Lower leg skin (tissue), 4 donors: Measurements from ENCODE around the gene FNIP2. TPM values are rescaled to one million over a fixed set of nuclear protein-coding genes. Genes with fewer than 3 reads are reported as not detected.
"Not testable (repeated sequence)": the region's sequence is repeated elsewhere in the genome, so short reads cannot be mapped to it uniquely, and the experiment has no call there.

Experiments used
- DNase-seq, 2 donors: peaks; one replicate each; pipeline ENCODE4 v3.0.0-alpha.2; 2019; ENCODE audit warnings: low spot score in 2 of 2
- H3K4me3 ChIP-seq: fragments of 200-600 bp; sonication (generic); 2 replicates; pipeline ENCODE4 v1.5.1; 2017; ENCODE audit warnings: mild to moderate bottlenecking, low read depth; ENCODE audit not compliant: poor library complexity, severe bottlenecking
- CTCF ChIP-seq, 3 donors: fragments of 450-650 bp; IDR thresholded peaks; one replicate each; pipeline ENCODE4 v1.5.1; 2016; ENCODE audit warnings: antibody characterized with exemption in 3 of 3, mild to moderate bottlenecking in 3 of 3, moderate library complexity in 2 of 3
- POLR2A ChIP-seq, 2 donors: fragments of 450-650 bp; IDR thresholded peaks; one replicate each; pipeline ENCODE4 v1.6.1; 2016 to 2017; ENCODE audit warnings: antibody characterized with exemption in 2 of 2, mild to moderate bottlenecking in 1 of 2, moderate library complexity in 1 of 2
- WGBS, 2 donors: methylation state at CpG; one replicate each; pipeline ENCODE4 v1.1.5; 2018; 5-methylcytosine and 5-hydroxymethylcytosine counted together
- intact Hi-C: fragments of 100-400 bp; cut with DNase I; formaldehyde crosslinking; loops from one replicate; pipeline ENCODE4 v1.15.0; 2023; ENCODE audit warnings: low total_unique reads
- total RNA-seq, 4 donors: library from RNA; depleted of rRNA; stranded (reverse); fragments of >200 nt; gene quantifications; one replicate each; pipeline ENCODE4 v1.1.0, GENCODE V29; 2016

FNIP2 gene
- total RNA-seq, 4 donors from 2014 or later: 20.5 to 47.5 (median 38.8) TPM

GRCh38 chr4:158787709-158788475 is 19.1 kb downstream of the FNIP2 start:
- TF ChIP-seq POLR2A (IDR thresholded peaks at IDR 0.05) (no peak), CTCF (IDR thresholded peaks at IDR 0.05) (no peak)
- no peak for DNase-seq
- WGBS, 2 donors: 89 to 94% methylated on average over 15 of the region's 15 CpGs
- H3K4me3 ChIP-seq: no peak overlapping the region
- intact Hi-C loops: no loop called here

- 70 to 75% methylated on average over 1 of the region's 1 CpG for WGBS, 2 donors
- TF ChIP-seq CTCF (IDR thresholded peaks at IDR 0.05): no peak
- no peak for DNase-seq
- H3K4me3 ChIP-seq: no peak overlapping the region
- intact Hi-C loops: no loop called here
Observed at GRCh38 chr4:158788516-158788915, 19.7 kb downstream of the FNIP2 start.

- intact Hi-C loops: no loop called here
- 92 to 94% methylated on average over 8 of the region's 8 CpGs for WGBS, 2 donors
- no peak overlapping the region for H3K4me3 ChIP-seq
- DNase-seq: no peak
- TF ChIP-seq POLR2A (IDR thresholded peaks at IDR 0.05) (no peak), CTCF (IDR thresholded peaks at IDR 0.05) (no peak)
Observed at GRCh38 chr4:158789853-158790252, 21.0 kb downstream of the FNIP2 start.

GRCh38 chr4:158793021-158793420 is 24.2 kb downstream of the FNIP2 start:
- 55 to 65% methylated on average over 1 of the region's 1 CpG for WGBS, 2 donors
- intact Hi-C loops: no loop called here
- no peak for DNase-seq

GRCh38 chr4:158793430-158793829 is 24.6 kb downstream of the FNIP2 start:
- intact Hi-C loops, DNase-seq, H3K4me3 ChIP-seq: not testable (repeated sequence)
- 85 to 88% methylated on average over 1 of the region's 1 CpG for WGBS, 2 donors

More at GRCh38 chr4:158793021-158793420, 24.2 kb downstream of the FNIP2 start:
- TF ChIP-seq POLR2A (IDR thresholded peaks at IDR 0.05) (no peak), CTCF (IDR thresholded peaks at IDR 0.05) (no peak)
- H3K4me3 ChIP-seq: no peak overlapping the region

- WGBS, 2 donors: 85 to 91% methylated on average over 7 of the region's 7 CpGs
- no peak overlapping the region for H3K4me3 ChIP-seq
- TF ChIP-seq POLR2A (IDR thresholded peaks at IDR 0.05) (no peak), CTCF (IDR thresholded peaks at IDR 0.05) (no peak)
- peak in 1 of 2 donors; percentile 30 for DNase-seq
- intact Hi-C loops: no loop called here
Observed at GRCh38 chr4:158796370-158797140, 27.7 kb downstream of the FNIP2 start.
